ENCODE measurements around the gene SPG7.
"Not testable (repeated sequence)": the region's sequence is repeated elsewhere in the genome, so short reads cannot be mapped to it uniquely, and the experiment has no call there.

SPG7 gene

DNA sequence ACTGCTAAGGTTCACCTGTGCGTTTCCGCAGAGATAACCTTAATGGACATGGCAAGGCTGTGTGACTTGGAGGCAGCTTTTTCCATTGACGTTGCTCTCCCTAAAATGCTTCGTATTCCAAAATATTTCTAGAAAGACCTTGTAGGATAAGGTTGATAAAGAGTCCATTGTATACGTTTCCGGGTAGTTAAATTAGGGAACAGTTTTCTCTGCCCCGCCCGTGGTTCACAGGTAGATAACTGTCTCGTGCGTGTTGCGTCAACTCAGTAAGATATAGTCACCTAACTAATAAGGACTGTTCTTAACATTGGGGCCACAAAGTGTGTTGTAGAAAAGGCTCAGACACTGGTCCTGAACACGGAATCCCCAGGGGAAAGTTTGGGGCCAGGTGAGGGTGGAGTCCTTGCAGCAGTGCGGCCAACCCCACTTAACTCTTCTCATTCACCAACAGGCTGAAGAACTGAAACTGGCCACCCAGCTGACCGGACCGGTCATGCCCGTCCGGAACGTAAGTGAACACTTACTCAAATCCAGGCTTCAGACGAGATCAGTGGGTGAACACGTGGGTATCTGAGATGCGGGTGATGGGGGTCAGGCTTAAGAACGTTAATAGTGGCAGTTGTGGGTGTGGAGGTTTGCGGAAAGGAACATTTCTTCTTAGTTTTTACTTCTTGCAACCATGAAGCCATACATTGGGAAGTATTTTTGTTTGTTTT is 53.8 kb downstream of the SPG7 start:
- DNase-seq (ENCODE audit: low read depth in 2 of 3, low spot score in 2 of 3), result no peak

DNA sequence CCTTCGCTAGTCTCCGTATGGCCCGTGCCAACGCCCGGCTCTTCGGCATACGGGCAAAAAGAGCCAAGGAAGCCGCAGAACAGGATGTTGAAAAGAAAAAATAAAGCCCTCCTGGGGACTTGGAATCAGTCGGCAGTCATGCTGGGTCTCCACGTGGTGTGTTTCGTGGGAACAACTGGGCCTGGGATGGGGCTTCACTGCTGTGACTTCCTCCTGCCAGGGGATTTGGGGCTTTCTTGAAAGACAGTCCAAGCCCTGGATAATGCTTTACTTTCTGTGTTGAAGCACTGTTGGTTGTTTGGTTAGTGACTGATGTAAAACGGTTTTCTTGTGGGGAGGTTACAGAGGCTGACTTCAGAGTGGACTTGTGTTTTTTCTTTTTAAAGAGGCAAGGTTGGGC is 54.7 kb downstream of the SPG7 start:
- no peak for DNase-seq (ENCODE audit: low read depth in 2 of 3, low spot score in 2 of 3)

DNA sequence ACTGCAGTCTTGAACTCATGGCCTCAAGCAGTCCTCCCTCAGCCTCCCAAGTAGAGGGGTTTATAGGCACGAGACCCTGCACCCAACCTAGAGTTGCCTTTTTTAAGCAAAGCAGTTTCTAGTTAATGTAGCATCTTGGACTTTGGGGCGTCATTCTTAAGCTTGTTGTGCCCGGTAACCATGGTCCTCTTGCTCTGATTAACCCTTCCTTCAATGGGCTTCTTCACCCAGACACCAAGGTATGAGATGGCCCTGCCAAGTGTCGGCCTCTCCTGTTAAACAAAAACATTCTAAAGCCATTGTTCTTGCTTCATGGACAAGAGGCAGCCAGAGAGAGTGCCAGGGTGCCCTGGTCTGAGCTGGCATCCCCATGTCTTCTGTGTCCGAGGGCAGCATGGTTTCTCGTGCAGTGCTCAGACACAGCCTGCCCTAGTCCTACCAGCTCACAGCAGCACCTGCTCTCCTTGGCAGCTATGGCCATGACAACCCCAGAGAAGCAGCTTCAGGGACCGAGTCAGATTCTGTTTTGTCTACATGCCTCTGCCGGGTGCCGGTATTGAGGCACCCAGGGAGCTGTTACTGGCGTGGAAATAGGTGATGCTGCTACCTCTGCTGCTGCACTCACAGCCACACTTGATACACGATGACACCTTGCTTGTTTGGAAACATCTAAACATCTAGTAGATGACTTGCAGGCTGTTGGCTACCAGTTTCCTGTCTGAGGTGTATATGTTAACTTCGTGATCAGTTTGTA is 55.6 kb downstream of the SPG7 start:
- DNase-seq (ENCODE audit: low read depth in 2 of 3, low spot score in 2 of 3), result no peak

DNA sequence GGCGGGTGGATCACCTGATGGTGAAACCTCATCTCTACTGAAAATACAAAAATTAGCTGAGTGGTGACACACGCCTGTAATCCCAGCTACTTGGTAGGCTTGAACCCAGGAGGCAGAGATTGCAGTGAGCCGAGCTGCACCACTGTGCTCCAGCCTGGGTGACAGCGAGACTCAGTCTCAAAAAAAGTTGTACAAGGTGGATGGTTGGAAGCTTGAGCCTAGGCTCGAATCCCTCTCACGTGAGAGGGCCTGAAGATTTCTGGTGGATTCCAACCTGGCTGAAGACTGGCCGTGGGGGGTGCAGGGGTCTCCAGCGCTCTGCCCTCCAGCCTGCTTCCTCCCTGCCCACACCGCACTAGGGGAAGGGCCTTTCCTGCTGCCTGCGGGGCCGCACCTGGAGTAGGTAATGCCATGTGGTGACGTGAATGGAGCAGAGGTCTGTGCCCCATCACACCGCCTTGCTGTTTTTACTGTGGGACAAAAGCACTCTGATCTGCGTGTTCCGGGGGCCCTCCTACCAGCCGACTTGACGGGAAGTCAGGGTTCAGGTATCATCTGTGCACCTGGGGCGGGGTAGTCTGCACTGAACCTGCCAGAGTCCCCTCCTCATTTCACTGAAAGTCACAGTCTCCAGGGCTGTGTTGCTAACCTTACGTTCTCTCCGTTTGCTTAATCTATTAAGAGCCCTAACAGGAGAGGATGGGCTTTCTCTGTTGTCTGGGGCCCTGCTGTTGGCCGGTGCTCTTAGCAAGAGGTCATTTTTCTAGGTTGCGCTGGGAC is 56.5 kb downstream of the SPG7 start:
- peak in 1 of 3 experiments; percentile 52 for DNase-seq (ENCODE audit: low read depth in 2 of 3, low spot score in 2 of 3)

DNA sequence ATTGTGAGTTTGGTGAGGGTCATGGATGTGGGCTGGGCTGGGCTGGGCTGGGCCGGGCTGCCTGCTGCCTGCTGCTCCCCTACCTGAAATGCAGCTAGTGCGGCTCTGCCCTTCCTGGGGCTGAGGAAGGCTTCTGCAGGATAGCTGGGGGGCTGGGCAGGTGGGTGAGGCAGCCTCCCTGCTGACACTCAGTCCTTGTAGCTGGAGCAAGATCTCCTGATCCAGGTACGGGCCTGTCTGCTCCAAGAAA is 57.0 kb downstream of the SPG7 start:
- DNase-seq (ENCODE audit: low read depth in 2 of 3, low spot score in 2 of 3), result no peak

DNA sequence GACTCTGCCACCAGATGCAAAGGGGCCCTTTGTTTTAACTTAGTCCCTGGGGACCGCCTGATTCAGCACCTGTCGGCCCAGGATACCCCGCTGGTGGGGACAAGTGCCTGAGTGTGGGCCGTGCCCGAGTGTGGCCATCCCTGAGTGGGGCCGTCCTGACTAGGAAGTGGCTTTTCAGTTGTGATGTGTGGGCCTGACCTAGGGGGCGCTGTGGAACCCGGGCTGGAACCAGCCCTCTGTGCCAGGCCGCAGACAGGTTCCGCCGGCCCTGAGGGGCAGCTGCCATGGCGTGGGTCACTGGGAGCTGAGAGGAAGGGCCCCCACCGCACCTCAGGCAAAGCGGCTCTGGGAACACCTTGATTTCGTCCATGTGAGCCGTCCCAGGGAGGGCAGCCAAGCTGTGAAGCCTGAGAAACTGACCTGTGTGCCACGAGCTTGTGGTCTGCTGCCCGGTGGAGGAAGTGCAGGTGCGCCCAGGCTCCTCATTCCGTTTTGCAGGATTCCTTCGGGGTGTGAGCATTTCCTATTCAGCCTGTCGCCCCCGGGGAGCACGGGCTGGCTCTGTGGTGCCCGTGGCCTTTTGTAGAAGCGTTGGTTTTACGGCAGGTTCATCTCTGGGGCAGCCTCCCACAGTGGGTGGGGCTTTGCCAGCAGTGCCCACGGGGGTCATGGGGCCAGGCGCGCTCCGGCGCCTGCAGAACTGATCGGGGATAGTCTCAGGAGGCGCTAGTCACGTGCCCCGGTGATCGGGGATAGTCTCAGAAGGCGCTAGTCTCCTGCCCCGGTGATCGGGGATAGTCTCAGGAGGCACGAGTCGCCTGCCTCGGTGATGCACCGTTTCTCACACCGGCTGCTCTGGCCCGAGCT is 57.5 kb downstream of the SPG7 start:
- DNase-seq (ENCODE audit: low read depth in 2 of 3, low spot score in 2 of 3), result peak; percentile 58 to 68 (median 59)

DNA sequence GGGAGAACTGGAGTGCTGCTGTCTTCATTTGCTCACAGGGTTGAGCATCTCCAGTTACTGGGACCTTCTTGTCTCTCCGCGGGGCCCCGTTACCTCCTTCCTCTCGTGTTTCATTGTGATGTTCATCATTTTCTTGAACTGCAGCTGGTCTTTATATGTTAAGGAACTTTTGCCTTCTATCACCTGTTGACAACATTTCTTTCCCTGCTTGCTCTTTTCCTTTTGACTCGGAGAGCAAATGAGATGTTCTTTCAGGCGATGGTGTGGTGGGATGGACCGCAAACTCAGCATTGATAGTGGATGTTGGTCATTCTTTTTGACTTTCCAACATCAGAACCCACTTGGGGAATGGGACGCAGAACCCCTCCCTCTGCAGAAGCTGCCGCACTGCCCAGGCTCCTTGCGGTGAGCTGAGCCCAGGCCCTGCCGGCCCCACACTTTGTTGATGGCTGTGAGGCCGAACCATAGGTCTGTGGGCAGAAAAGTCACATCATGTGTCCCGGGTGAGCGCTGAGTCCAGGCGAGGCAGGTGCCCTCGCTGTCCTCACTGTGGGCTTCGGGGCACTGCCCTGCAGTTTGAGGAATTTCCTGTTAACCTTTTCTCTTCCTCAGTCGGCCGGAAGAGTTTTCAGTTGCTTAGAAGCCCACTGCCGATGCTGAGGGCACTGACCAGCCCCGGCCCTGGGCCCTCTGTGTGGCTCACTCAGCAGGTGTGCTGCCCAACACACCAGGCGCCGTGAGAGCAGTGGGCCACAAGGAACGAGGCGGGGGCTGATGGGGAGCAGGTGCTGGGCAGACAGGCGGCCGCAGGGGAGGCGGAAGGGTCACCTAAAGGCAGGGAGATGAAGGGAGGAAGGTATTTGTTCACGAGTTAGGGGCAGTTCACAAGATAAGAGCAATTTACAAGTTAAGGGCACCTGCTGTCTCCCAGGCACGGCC is 59.7 kb downstream of the SPG7 start:
- no peak for DNase-seq (ENCODE audit: low read depth in 2 of 3, low spot score in 2 of 3)

DNA sequence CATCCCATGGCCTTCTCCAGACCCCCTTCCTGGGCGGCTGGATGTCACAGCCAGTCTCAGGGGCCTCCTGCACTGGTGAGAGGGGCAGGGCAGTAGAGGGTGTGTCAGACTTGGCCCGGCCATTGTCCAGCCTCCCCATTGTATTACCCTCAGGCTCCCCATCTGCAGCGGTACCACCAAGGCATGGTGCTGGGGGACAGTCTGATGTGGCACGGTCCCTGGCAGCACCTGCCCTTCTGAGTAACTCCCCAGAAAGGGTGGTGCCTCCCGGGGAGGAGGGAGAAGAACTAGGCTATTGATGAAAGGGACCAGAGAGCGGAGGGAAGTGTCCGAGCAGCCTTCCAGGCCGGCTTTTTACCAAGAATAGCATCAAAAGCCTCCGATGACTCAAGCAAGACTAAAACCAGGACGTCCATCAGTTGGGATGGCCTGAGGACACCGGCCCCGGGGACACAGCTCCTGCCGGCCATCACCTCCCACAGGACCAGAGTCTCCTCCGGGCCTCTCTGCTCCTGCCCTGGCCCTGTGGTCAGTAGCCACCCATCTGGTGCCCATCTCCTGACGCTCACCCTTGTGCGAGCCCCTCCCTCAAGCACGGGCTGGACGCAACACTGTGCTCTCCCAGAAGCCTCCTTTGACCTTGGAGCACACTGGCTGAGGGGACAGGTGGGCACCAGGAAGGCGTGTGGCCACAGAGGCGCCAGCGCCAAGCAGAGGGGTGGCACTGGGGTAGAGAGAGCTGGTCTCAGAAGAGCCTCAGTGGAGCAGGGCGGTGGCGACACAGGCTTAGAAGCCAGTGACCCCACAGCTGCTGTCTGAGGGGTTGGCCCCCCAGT is 61.5 kb downstream of the SPG7 start:
- no peak for DNase-seq (ENCODE audit: low read depth in 2 of 3, low spot score in 2 of 3)

DNA sequence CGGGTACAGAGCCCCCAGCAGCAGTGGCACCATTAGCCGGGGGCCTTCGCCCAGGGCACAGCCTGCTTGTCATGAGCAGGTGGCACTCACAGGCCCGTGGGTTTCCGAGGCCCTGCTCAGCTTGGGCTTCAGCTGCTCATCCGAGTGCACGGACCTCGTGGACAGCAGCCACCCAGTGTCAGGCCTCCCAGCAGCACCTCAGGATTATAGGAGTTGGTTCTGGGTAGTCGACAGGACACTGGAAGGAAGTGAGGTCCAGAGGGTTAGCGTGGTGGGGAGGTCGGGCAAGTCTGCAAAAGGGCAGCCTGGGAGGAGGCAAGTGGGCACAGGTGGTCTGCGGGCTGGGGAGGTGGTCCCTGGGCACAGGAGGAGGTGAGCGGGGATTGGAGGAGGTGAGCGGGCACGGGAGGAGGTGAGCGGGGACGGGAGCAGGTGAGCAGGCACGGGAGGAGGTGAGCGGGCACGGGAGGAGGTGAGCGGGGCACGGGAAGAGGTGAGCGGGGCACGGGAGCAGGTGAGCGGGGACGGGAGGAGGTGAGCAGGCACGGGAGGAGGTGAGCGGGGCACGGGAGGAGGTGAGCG is 62.2 kb downstream of the SPG7 start:
- DNase-seq (ENCODE audit: low read depth in 2 of 3, low spot score in 2 of 3), result no peak

DNA sequence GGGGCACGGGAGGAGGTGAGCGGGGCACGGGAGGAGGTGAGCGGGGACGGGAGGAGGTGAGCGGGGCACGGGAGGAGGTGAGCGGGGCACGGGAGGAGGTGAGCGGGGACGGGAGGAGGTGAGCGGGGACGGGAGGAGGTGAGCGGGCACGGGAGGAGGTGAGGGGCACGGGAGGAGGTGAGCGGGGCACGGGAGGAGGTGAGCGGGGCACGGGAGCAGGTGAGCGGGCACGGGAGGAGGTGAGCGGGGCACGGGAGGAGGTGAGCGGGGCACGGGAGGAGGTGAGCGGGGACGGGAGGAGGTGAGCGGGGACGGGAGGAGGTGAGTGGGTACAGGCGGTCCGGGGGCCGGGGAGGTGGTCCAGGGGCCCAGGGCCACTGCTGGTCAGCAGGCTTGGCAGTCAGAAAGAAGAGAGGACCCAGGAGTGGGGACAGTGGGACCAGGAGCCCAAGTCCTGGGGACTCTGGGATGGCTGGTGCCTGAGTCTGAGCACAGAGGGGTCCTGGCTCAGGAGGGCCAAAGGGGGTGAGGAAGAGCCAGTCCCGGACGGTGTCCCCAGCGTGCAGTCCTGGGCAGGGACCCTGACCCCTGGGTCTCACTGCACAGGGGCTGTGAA is 62.9 kb downstream of the SPG7 start:
- not testable (repeated sequence) for DNase-seq (ENCODE audit: low read depth in 2 of 3, low spot score in 2 of 3)

DNA sequence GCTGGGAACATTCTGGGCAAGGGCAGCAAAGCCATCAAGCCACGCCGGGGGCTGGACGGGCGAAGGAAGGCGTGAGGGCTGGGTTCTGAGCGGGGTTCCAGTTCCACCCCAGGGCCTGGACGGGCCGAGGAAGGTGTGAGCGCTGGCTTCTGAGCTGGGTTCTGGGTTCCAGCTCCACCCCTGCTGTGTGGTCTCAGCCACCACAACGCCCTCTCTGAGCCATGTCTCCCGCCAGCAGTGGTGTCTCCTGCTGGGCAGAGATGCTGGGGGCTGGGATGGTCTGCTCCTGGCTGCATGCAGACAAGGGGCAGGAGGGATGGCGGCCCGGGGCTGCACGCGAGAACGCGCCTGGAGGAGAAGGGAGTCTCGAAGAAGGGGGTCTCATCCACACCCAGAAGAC is 63.4 kb downstream of the SPG7 start:
- DNase-seq (ENCODE audit: low read depth in 2 of 3, low spot score in 2 of 3), result no peak

DNA sequence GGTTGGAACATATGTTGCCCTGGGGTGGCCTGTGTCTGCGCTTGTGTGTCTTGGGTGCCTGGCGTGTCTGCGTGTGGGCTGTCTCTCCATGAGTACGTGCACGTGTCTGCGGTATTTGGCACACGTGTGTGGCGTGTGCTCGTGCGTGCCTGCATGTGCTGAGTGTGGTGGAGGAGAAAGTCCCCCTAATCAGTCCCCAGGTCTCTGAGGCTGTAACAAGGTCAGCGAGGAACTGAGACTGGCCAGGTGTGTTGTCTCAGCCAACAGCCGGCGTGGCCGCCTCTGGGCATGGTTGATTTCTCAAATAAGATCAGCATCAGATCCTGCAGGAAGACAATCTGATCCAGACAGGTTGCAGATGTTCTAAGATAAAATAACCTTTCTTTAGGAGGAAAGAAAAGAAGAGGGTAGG is 63.9 kb downstream of the SPG7 start:
- no peak for DNase-seq (ENCODE audit: low read depth in 2 of 3, low spot score in 2 of 3)

DNA sequence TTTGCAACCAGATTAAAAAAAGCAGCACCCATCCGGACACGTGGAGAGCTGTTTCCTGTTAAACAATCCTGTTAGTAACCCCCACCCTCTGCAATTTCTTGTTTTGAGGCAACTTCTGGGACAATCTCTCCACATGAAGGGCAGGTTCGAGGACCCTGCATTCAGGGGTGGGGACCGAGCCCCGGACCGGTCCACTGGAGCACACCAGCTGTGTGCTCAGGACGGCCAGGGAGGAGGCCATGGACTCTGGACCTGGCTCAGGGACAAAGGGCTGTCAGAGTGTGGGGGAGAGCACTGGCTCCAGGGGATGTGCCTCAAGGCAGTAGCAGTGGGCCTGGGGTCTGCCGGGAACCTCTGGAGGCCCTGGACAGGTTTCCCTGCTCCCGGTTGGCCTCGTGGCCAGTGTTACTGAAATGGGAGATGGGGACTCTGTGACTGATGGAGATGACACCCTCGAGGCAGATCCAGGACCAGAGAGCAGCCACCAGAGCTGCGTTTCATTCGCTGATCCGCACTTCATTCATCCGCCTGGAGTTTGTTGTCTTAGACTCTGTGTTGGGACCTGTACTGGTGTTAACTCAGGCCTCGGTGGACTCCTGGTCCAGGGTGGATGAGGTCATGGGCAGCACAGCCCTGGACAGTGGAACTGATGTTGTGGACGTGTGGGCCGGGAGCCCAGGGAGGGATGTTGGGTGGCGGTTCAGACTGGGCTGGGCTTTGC is 64.4 kb downstream of the SPG7 start:
- DNase-seq (ENCODE audit: low read depth in 2 of 3, low spot score in 2 of 3), result no peak

DNA sequence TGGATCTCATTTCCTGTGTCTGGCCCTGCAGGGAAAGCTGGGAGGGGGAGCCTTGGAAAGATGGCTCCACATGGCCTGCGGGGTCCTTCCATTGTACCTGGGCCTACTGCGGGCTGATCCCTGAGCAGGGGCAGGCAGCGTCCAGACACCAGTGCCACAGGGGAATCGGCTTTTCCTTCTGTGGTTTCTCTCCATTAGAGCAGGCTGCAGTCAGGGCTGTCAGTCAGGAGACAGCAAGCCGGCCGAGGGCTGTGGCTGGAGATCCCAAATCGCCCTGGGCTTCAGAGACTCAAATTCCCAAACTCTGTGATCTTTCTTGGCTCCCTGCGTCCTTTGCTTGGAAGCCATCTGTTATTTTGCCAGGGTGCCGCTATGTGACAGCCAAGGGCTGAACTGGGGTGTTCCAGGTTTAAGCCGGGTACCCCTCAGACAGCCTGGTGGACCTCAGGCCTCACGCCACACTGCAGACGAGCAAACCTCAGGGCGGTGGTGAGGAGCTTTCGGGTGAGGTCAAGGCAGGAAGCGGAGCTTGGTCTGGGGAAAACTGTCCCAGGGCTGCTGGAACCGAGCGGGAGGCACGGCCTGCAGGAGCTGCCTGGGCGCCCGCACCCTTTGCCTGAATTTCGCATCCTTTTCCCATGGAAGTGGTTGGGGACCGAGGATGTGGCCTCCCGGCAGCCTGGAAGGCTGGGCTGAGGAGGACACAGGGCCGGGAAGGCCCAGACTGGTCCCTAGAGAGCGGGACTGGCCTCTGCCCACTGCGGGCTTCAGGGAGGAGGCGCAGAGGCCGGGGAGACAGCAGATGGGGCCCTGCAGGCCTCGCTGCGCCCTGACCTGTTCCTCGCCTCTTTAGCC is 65.8 kb downstream of the SPG7 start:
- DNase-seq (ENCODE audit: low read depth in 2 of 3, low spot score in 2 of 3), result no peak

DNA sequence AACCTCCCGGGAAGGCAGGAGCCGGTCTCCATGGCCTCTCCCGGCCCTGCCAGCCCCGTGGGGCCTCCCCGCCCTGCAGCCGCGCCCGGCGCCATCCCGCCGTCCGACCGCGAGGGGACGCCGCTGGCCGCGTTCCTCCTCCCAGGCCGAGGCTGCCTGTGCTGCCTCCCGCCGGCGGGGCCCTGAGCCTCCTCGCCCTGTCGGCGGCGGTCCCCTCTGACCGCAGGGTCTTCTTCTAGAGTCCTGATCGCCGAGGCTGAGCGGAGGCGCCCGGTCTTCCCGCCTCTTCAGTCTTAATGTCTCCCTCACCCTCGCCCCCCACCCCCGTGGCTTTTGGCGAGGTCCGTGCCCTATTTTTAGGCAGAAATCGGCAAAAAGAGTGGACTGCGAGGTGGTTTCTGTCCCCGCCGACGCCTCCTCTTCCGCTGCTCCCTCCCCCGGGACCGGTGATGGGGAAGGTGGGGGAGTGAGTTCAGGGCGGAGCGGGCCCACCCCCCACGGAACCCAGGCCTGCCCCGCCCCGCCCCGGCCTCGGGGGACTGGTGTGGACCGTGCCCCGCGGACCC is 66.6 kb downstream of the SPG7 start:
- DNase-seq (ENCODE audit: low read depth in 2 of 3, low spot score in 2 of 3), result peak in 1 of 3 experiments; percentile 36
